ENCODE results near the gene MAML2. TPM values are rescaled to one million over a fixed set of nuclear protein-coding genes. Genes with fewer than 3 reads are reported as not detected.
A peak's percentile ranks its signal among the peaks of the same experiment; 100 is the strongest.

The MAML2 gene
- total RNA-seq, 6 experiments from 2014 or later, result 24.9 to 30.8 (median 28.3) TPM

DNA sequence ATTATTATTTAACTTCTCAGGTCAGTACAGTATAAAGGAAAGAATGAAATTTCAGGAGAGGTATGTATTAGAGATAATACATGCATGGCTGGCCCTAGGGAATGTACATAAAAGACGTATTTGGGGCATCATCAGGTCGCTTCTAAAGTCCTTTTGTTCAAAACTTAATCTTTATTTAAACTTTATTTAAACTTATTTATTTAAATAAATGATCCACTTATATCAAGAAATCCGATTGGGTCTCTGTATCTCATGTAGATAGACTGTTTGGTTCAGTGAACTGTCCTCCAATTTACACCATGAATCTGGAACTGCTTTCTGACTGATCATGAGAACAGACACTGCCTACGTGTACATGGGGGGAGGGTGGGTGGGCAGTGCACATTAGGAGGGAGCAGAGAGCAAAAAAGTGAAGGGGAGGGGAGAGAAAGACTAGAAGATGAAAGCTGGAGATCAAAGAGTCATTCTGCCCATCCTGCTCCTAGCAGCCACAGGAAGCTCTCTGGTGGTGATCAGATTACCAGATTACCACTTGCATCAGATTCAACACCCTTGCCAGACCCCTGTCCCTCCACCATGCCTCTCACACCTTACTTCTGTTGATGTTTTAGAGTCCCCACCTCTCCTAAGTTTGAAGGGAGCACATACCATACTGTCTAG, 327.0 kb downstream of the MAML2 start:
- H3K27me3 Mint-ChIP-seq (ENCODE audit: insufficient read depth), result no peaks in the 10 kb centered on the region
- no peak overlapping the region for H3K4me3 Mint-ChIP-seq
- H3K9me3 Mint-ChIP-seq, result no peaks in the 10 kb centered on the region
- TF ChIP-seq, protein P1, sequence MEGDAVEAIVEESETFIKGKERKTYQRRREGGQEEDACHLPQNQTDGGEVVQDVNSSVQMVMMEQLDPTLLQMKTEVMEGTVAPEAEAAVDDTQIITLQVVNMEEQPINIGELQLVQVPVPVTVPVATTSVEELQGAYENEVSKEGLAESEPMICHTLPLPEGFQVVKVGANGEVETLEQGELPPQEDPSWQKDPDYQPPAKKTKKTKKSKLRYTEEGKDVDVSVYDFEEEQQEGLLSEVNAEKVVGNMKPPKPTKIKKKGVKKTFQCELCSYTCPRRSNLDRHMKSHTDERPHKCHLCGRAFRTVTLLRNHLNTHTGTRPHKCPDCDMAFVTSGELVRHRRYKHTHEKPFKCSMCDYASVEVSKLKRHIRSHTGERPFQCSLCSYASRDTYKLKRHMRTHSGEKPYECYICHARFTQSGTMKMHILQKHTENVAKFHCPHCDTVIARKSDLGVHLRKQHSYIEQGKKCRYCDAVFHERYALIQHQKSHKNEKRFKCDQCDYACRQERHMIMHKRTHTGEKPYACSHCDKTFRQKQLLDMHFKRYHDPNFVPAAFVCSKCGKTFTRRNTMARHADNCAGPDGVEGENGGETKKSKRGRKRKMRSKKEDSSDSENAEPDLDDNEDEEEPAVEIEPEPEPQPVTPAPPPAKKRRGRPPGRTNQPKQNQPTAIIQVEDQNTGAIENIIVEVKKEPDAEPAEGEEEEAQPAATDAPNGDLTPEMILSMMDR (IDR thresholded peaks at IDR 0.05), result no peak
- no peak for DNase-seq
- H3K27ac Mint-ChIP-seq, result peak overlapping the region; percentile 13; the same call in 1 of the 2 replicates
- H3K4me1 Mint-ChIP-seq (ENCODE audit: low read depth), result peaks cover 47% of the 10 kb centered on the region
- no peaks in the 10 kb centered on the region for H3K36me3 Mint-ChIP-seq (ENCODE audit: low read depth)

DNA sequence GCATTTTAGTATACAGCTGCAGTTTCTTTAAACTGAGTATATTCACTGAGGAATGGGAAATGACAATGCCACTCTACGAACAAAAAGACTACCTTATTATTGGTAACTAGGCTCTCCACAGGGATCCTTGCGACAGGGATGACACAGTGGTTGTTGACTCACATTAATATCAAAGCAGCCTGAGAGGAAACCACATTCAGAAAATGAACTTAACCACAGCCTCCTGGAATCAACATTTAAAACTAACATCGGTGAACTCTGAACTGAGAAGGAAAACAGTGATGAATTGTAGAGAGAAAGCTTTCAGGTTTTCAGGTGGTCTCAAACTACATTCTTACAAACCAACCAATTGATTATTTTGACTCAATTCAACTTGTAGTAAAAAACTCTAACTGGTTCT, 328.8 kb downstream of the MAML2 start:
- H3K4me1 Mint-ChIP-seq (ENCODE audit: low read depth), result peaks cover 42% of the 10 kb centered on the region
- H3K4me3 Mint-ChIP-seq, result no peak overlapping the region
- no peaks in the 10 kb centered on the region for H3K27me3 Mint-ChIP-seq (ENCODE audit: insufficient read depth)
- H3K9me3 Mint-ChIP-seq, result no peaks in the 10 kb centered on the region
- H3K27ac Mint-ChIP-seq, result peak overlapping the region; percentile 47; the same call in 1 of the 2 replicates
- DNase-seq, result peak; percentile 57
- TF ChIP-seq, protein P1 (IDR thresholded peaks at IDR 0.05), result no peak
- H3K36me3 Mint-ChIP-seq (ENCODE audit: low read depth), result no peaks in the 10 kb centered on the region

DNA sequence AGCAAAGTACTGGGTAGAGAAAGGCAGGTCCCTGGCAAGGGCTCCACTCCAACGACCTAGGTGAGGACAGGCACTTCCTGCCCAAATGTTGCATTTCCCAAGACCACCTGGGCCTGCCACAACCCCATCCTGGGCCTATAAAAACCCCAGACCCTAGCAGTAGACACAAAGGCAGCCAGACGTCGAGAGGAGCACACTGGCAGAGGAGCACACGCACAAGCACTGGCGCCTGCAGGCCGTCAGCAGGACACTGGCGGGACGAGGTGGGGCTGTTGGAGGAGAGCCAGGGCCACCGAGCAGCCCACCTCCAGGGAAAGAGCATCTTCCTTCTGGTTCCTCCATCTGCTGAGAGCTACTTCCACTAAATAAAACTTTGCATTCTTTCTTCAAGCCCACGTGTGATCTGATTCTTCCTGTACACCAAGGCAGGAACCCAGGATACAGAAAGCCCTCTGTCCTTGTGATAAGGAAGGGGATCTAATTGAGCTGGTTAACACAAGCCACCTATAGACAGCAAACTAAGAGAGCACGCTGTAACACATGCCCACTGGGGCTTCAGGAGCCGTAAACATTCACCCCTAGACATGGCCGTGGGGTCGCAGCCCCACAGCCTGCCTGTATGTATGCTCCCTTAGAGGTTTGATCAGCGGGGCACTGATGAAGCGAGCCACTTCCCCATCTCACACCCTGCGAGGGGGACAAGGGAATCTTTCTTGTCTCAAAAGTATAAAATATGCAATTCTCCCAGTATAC, 329.4 kb downstream of the MAML2 start:
- DNase-seq, result no peak
- Mint-ChIP-seq H3K4me1 (ENCODE audit: low read depth) (peaks cover 48% of the 10 kb centered on the region), H3K27ac (peak overlapping the region; percentile 47), H3K9me3 (no peaks in the 10 kb centered on the region), H3K4me3 (no peak overlapping the region), H3K27me3 (ENCODE audit: insufficient read depth) (no peaks in the 10 kb centered on the region), H3K36me3 (ENCODE audit: low read depth) (no peaks in the 10 kb centered on the region)
- TF ChIP-seq, protein P1 (IDR thresholded peaks at IDR 0.05), result no peak

DNA sequence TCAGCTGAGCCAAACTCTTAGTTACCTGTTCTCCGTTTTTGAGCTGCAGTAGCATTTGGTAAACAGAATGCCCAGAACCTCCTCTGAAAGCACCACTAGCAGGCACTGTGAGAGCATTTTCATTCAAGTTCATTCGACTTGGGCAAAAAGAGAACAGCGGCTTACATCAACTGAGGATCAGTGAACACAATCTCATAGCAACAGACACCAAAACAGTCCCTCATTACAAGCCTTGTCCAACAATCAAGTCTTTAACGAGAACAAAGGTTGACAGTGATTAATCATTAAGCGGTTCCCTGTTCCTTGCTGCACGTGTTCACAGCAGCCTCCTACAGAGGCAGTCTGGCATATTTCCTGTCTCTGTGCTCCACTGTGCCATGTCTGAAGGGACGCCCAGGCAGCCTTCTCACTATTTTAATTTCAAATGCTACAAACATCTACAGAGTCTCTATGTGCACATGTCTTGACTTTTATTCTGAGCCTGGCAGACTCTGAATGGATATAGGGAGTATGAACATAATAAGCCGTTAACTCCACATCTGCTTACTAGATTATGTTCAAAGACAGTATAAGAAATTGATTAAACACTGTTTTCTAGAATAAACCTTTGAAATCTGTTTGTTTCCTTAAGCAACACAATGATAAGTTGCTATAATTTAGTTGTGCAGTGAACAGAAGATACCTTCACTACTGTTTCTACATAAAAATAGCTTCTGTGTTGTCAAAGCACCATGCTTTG, 330.7 kb downstream of the MAML2 start:
- Mint-ChIP-seq H3K4me3 (no peak overlapping the region), H3K4me1 (ENCODE audit: low read depth) (peaks cover 56% of the 10 kb centered on the region), H3K27ac (peak overlapping the region; percentile 76; the same call in 1 of the 2 replicates), H3K27me3 (ENCODE audit: insufficient read depth) (no peaks in the 10 kb centered on the region), H3K36me3 (ENCODE audit: low read depth) (no peaks in the 10 kb centered on the region), H3K9me3 (no peaks in the 10 kb centered on the region)
- DNase-seq, result peak; percentile 71
- TF ChIP-seq, protein P1 (IDR thresholded peaks at IDR 0.05), result peak; percentile 59; the same call in 1 of the 2 replicates

DNA sequence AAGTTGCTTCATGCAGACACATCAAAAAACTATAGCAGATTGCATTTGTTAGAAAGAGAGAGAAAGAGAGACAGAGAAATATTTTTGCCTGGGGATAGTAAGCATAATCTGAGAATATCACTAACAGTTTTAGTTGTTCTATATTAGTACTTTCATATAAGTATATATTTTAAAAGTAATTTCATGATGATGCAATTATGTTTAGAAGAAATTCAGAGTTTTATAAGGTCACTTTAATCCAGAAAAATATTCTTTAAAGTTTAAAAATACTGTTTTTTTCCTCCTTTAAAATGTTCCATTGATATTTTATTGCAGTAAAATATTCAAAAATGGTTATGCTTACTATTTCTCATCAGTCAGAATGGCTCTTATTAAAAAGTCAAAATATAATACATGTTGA, 332.3 kb downstream of the MAML2 start:
- Mint-ChIP-seq H3K4me3 (no peak overlapping the region), H3K36me3 (ENCODE audit: low read depth) (no peaks in the 10 kb centered on the region), H3K27me3 (ENCODE audit: insufficient read depth) (no peaks in the 10 kb centered on the region), H3K4me1 (ENCODE audit: low read depth) (peaks cover 55% of the 10 kb centered on the region), H3K27ac (no peak overlapping the region), H3K9me3 (no peaks in the 10 kb centered on the region)
- no peak for DNase-seq
- TF ChIP-seq, protein P1 (IDR thresholded peaks at IDR 0.05), result no peak
